Liver (tissue), 9 donors: ENCODE data around the gene GCLC. TPM values are rescaled to one million over a fixed set of nuclear protein-coding genes. Genes with fewer than 3 reads are reported as not detected.

Source experiments
- DNase-seq: peaks from one replicate; pipeline ENCODE4 v3.0.0-alpha.2; 2017; ENCODE audit warnings: low spot score
- H3K27ac ChIP-seq, 2 donors: one replicate each; pipeline ENCODE4 v1.7.0; 2013; ENCODE audit warnings: inconsistent platforms in 2 of 2, low read length in 2 of 2, control low read depth in 1 of 2, low read depth in 1 of 2, mild to moderate bottlenecking in 1 of 2
- H3K27me3 ChIP-seq, 4 donors: one replicate each; pipeline versions ENCODE4 v1.6.1 to v1.7.0; 2013; ENCODE audit warnings: low read length in 3 of 4, inconsistent platforms in 1 of 4, mild to moderate bottlenecking in 1 of 4, moderate library complexity in 1 of 4; ENCODE audit not compliant: control insufficient read depth in 4 of 4, insufficient read depth in 4 of 4
- H3K36me3 ChIP-seq, 4 donors: one replicate each; pipeline versions ENCODE4 v1.6.1 to v1.7.0; 2013; ENCODE audit warnings: low read length in 3 of 4, mild to moderate bottlenecking in 3 of 4, low read depth in 1 of 4, moderate library complexity in 1 of 4; ENCODE audit not compliant: control insufficient read depth in 4 of 4, insufficient read depth in 3 of 4
- H3K4me1 ChIP-seq, 4 donors: one replicate each; pipeline versions ENCODE4 v1.6.1 to v1.7.0; 2013; ENCODE audit warnings: low read length in 3 of 4, mild to moderate bottlenecking in 3 of 4, moderate library complexity in 1 of 4; ENCODE audit not compliant: control insufficient read depth in 4 of 4, insufficient read depth in 4 of 4
- H3K4me3 ChIP-seq, 3 donors: one replicate each; pipeline versions ENCODE4 v1.6.1 to v1.7.0; 2013; ENCODE audit warnings: low read length in 3 of 3, control low read depth in 1 of 3, low read depth in 1 of 3, mild to moderate bottlenecking in 1 of 3
- H3K9ac ChIP-seq, 2 donors: one replicate each; pipeline ENCODE4 v1.7.0; 2013; ENCODE audit warnings: low read length in 2 of 2, mild to moderate bottlenecking in 2 of 2, moderate library complexity in 2 of 2, control low read depth in 1 of 2, low read depth in 1 of 2
- H3K9me3 ChIP-seq, 4 donors: one replicate each; pipeline versions ENCODE4 v1.6.1 to v1.7.0; 2013; ENCODE audit warnings: low read length in 3 of 4; ENCODE audit not compliant: control insufficient read depth in 4 of 4
- EGR1 ChIP-seq, 2 donors: IDR thresholded peaks; 2 replicates each; pipeline ENCODE4 v1.6.1; 2016 to 2018; ENCODE audit warnings: antibody characterized with exemption in 2 of 2, low read depth in 2 of 2
- FOXA1 ChIP-seq: IDR thresholded peaks from 2 replicates; pipeline ENCODE4 v1.6.1; 2016; ENCODE audit warnings: antibody characterized with exemption
- FOXA2 ChIP-seq: IDR thresholded peaks from 2 replicates; pipeline ENCODE4 v1.6.1; 2016; ENCODE audit warnings: antibody characterized with exemption
- GABPA ChIP-seq, 2 donors: IDR thresholded peaks in 1 of 2; conservative IDR thresholded peaks in 1 of 2; 2 replicates each; pipeline ENCODE4 v1.6.1; 2016; ENCODE audit warnings: antibody characterized with exemption in 2 of 2, mild to moderate bottlenecking in 1 of 2, moderate library complexity in 1 of 2
- HNF4A ChIP-seq, 2 donors: conservative IDR thresholded peaks; 2 replicates each; pipeline ENCODE4 v1.6.1; 2016; ENCODE audit warnings: antibody characterized with exemption in 2 of 2, mild to moderate bottlenecking in 2 of 2
- HNF4G ChIP-seq: IDR thresholded peaks from 2 replicates; pipeline ENCODE4 v1.6.1; 2016; ENCODE audit warnings: antibody characterized with exemption
- JUND ChIP-seq, 2 donors: IDR thresholded peaks; 2 replicates each; pipeline ENCODE4 v1.6.1; 2016; ENCODE audit warnings: antibody characterized with exemption in 2 of 2
- NR2F2 ChIP-seq: IDR thresholded peaks from 2 replicates; pipeline ENCODE4 v1.6.1; 2016; ENCODE audit warnings: antibody characterized with exemption
- RXRA ChIP-seq, 2 donors: IDR thresholded peaks; 2 replicates each; pipeline ENCODE4 v1.6.1; 2017 to 2018; ENCODE audit warnings: antibody characterized with exemption in 2 of 2, mild to moderate bottlenecking in 1 of 2
- SP1 ChIP-seq: IDR thresholded peaks from 2 replicates; pipeline ENCODE4 v1.6.1; 2018; ENCODE audit warnings: antibody characterized with exemption, mild to moderate bottlenecking
- TAF1 ChIP-seq: conservative IDR thresholded peaks from 2 replicates; pipeline ENCODE4 v1.6.1; 2016; ENCODE audit warnings: antibody characterized with exemption, mild to moderate bottlenecking
- YY1 ChIP-seq: IDR thresholded peaks from 2 replicates; pipeline ENCODE4 v1.6.1; 2016; ENCODE audit warnings: antibody characterized with exemption, mild to moderate bottlenecking
- WGBS: extraction: QIAGEN DNeasy Blood & Tissue Kit; methylation state at CpG from one replicate; pipeline ENCODE4 v1.1.7; 2013; 5-methylcytosine and 5-hydroxymethylcytosine counted together
- polyA plus RNA-seq, 2 donors: library from polyadenylated mRNA; stranded (reverse) in 1 of 2; unstranded in 1 of 2; fragments of 200-250 nt in 1 of 2; fragments of >200 nt in 1 of 2; fragmentation: Nextera tagmentation in 1 of 2; extraction: Ambion mirVana in 1 of 2; gene quantifications; one replicate each; pipeline versions ENCODE4 v1.2.1 to v1.2.3, GENCODE V29; 2013 to 2015
- total RNA-seq, 2 donors: library from RNA; depleted of rRNA; stranded (reverse); fragments of >200 nt; gene quantifications; one replicate each; pipeline ENCODE4 v1.2.3, GENCODE V29; 2014
- TF ChIP-seq, protein P1 (sequence below): IDR thresholded peaks from 2 replicates; pipeline ENCODE4 v1.6.1; 2016; ENCODE audit warnings: antibody characterized with exemption, mild to moderate bottlenecking
- TF ChIP-seq, protein P2 (sequence below): IDR thresholded peaks from 2 replicates; pipeline ENCODE4 v1.6.1; 2016; ENCODE audit warnings: antibody characterized with exemption
- TF ChIP-seq, protein P3 (sequence below): IDR thresholded peaks from 2 replicates; pipeline ENCODE4 v1.6.1; 2016; ENCODE audit warnings: antibody characterized with exemption
- TF ChIP-seq, protein P4 (sequence below): IDR thresholded peaks from 2 replicates; pipeline ENCODE4 v1.6.1; 2016; ENCODE audit warnings: antibody characterized with exemption
- donor health status: healthy.
- donor health status: healthy.
- donor health status: healthy.
- donor health status: healthy.
- donor health status: healthy.

GCLC gene
- total and polyA plus RNA-seq, 4 donors = 28.6 to 135 (median 79.8) TPM

DNA sequence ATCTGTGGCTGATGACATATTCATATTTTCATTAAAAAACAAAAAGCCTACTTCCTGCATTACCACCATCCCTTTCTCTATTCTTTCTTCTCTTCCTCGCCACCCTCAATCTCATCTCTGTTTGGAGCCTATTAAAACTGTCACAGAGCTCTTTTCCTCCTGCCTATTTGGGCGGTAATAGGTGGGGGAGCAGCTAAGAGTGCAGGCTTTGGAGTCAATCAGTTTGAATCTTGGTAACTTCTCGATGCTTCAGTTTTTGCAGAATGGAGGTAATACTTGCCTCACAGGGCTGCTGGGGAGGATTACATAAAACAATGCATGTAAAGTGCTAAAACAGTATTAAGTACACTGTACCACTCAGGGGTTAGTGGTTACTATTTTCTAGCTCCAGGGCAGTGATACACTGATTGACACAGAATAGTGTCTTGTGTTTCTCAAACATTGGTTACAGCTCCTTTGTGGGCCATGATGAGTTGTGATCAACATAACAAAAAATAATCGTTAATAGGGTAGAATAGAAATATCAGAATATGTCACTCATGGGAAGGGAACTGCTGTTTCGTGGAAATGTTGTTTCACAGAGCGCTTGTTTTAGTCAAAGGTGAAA lies 14.0 kb downstream of the GCLC start (continued):
- TF ChIP-seq, protein P1, sequence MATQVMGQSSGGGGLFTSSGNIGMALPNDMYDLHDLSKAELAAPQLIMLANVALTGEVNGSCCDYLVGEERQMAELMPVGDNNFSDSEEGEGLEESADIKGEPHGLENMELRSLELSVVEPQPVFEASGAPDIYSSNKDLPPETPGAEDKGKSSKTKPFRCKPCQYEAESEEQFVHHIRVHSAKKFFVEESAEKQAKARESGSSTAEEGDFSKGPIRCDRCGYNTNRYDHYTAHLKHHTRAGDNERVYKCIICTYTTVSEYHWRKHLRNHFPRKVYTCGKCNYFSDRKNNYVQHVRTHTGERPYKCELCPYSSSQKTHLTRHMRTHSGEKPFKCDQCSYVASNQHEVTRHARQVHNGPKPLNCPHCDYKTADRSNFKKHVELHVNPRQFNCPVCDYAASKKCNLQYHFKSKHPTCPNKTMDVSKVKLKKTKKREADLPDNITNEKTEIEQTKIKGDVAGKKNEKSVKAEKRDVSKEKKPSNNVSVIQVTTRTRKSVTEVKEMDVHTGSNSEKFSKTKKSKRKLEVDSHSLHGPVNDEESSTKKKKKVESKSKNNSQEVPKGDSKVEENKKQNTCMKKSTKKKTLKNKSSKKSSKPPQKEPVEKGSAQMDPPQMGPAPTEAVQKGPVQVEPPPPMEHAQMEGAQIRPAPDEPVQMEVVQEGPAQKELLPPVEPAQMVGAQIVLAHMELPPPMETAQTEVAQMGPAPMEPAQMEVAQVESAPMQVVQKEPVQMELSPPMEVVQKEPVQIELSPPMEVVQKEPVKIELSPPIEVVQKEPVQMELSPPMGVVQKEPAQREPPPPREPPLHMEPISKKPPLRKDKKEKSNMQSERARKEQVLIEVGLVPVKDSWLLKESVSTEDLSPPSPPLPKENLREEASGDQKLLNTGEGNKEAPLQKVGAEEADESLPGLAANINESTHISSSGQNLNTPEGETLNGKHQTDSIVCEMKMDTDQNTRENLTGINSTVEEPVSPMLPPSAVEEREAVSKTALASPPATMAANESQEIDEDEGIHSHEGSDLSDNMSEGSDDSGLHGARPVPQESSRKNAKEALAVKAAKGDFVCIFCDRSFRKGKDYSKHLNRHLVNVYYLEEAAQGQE = no peak
- no peak for TF ChIP-seq RXRA (IDR thresholded peaks at IDR 0.05)
- TF ChIP-seq TAF1 = no peak
- TF ChIP-seq JUND (IDR thresholded peaks at IDR 0.05) = no peak
- TF ChIP-seq NR2F2 = no peak
- TF ChIP-seq GABPA (IDR thresholded peaks at IDR 0.05 in 1 of 2, conservative IDR thresholded peaks at IDR 0.05 in 1 of 2) = no peak
- TF ChIP-seq FOXA1 = no peak
- TF ChIP-seq, protein P2, sequence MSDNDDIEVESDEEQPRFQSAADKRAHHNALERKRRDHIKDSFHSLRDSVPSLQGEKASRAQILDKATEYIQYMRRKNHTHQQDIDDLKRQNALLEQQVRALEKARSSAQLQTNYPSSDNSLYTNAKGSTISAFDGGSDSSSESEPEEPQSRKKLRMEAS = no peak
- TF ChIP-seq HNF4G = no peak

DNA sequence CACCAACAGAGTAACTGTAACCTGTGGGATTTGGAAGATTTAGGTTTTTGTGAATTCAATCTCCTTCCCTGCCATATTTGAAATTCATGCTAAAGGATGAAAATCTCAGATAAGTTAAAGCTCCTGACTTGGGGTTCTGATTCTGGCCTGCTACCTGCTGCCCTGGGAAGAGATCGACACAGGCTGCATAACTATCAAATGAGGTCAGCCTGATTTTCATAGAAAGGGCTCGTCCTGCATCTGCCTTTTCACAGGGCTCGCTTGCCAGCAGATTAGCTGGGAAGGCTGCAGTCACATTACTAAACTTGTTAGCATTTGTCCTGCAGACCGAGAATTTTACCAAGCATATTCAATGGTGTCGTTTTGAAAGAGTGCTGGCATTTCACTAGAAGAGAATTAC lies 14.6 kb downstream of the GCLC start:
- Histone ChIP-seq H3K9me3 (no peaks in the 10 kb centered on the region), H3K9ac (no peak overlapping the region), H3K36me3 (no peaks in the 10 kb centered on the region), H3K27ac (peak overlapping the region in 1 of 2 donors; percentile 32), H3K4me3 (no peak overlapping the region), H3K27me3 (no peaks in the 10 kb centered on the region), H3K4me1 (peaks cover 5 to 66% (median 53%) of the 10 kb centered on the region in 4 donors)
- 45% methylated on average over 5 of the region's 5 CpGs for WGBS
- no peak for DNase-seq
- TF ChIP-seq RXRA (IDR thresholded peaks at IDR 0.05) (no peak), HNF4A (conservative IDR thresholded peaks at IDR 0.05) (no peak), YY1 (no peak), EGR1 (IDR thresholded peaks at IDR 0.05; ENCODE audit: low read depth in 2 of 2) (no peak), FOXA1 (no peak), JUND (IDR thresholded peaks at IDR 0.05) (peak in 1 of 2 donors; percentile 52)
- TF ChIP-seq, protein P2 = no peak
- TF ChIP-seq, protein P3, sequence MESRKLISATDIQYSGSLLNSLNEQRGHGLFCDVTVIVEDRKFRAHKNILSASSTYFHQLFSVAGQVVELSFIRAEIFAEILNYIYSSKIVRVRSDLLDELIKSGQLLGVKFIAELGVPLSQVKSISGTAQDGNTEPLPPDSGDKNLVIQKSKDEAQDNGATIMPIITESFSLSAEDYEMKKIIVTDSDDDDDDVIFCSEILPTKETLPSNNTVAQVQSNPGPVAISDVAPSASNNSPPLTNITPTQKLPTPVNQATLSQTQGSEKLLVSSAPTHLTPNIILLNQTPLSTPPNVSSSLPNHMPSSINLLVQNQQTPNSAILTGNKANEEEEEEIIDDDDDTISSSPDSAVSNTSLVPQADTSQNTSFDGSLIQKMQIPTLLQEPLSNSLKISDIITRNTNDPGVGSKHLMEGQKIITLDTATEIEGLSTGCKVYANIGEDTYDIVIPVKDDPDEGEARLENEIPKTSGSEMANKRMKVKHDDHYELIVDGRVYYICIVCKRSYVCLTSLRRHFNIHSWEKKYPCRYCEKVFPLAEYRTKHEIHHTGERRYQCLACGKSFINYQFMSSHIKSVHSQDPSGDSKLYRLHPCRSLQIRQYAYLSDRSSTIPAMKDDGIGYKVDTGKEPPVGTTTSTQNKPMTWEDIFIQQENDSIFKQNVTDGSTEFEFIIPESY = no peak

DNA sequence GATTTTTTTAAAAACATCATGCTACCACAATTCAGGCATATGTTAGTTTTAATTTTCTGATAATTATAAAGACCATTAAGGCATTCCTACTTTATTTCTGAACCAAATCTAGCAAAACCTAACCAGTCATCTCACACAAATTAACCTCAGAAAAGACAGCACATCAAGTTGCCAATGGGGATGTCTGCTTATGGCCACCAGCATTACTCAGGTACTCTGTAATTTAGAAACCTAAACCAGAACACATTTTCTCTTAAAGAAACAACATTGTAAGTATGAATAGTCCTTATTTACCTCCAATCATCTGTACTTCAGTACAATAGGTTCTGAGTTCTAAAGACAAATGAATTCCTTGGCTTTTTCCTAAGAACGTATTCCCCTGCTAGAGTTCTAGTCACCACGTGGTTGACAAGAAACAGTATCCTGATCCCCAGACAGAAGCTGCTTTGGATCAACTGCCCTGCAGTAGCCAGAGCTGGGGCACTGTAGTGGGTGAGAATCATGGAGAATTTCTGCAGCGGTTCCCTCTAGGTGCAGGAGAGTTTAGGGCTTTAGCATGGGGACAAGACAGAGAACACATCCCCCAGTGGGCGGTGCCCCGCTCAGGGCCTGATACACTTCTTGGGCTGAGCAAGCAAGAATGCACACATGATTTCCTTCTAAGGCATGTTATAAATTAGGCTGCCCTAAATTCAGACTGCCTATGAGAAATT lies 15.4 kb downstream of the GCLC start:
- no peaks in the 10 kb centered on the region for H3K27me3 ChIP-seq
- H3K4me1 ChIP-seq = peaks cover 5 to 74% (median 59%) of the 10 kb centered on the region in 4 donors
- H3K9ac ChIP-seq = no peak overlapping the region
- DNase-seq = no peak
- peak overlapping the region in 1 of 2 donors; percentile 32 for H3K27ac ChIP-seq
- 84% methylated on average over 5 of the region's 5 CpGs for WGBS
- no peaks in the 10 kb centered on the region for H3K9me3 ChIP-seq
- TF ChIP-seq EGR1 (IDR thresholded peaks at IDR 0.05; ENCODE audit: low read depth in 2 of 2) (no peak), SP1 (no peak), FOXA2 (no peak), TAF1 (no peak), RXRA (IDR thresholded peaks at IDR 0.05) (no peak), NR2F2 (no peak), FOXA1 (no peak), JUND (IDR thresholded peaks at IDR 0.05) (no peak)
- TF ChIP-seq, protein P3 = no peak
- TF ChIP-seq, protein P4, sequence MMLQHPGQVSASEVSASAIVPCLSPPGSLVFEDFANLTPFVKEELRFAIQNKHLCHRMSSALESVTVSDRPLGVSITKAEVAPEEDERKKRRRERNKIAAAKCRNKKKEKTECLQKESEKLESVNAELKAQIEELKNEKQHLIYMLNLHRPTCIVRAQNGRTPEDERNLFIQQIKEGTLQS = no peak
- H3K4me3 ChIP-seq = no peak overlapping the region
- H3K36me3 ChIP-seq = no peaks in the 10 kb centered on the region
